ENCODE results near the gene CMIP.

DNA sequence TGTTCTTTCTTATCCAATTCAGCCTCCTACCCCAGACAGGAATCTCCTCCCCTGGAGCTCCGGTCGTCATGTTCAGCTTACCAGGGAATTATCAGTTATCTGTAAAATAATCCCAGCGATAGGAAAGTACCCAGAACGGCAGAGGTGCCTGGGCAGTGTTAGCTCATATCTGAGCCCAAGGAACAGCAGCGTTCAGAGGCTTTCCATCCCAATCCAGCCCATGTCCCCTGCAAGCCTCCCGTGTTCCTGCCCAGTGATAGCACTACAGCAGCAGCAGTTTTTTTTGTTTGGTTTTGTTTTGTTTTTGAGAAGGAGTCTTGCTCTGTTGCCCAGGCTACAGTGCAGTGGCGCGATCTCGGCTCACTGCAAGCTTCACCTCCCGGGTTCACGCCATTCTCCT is 158.2 kb downstream of the CMIP start:
- TF ChIP-seq, protein P1, sequence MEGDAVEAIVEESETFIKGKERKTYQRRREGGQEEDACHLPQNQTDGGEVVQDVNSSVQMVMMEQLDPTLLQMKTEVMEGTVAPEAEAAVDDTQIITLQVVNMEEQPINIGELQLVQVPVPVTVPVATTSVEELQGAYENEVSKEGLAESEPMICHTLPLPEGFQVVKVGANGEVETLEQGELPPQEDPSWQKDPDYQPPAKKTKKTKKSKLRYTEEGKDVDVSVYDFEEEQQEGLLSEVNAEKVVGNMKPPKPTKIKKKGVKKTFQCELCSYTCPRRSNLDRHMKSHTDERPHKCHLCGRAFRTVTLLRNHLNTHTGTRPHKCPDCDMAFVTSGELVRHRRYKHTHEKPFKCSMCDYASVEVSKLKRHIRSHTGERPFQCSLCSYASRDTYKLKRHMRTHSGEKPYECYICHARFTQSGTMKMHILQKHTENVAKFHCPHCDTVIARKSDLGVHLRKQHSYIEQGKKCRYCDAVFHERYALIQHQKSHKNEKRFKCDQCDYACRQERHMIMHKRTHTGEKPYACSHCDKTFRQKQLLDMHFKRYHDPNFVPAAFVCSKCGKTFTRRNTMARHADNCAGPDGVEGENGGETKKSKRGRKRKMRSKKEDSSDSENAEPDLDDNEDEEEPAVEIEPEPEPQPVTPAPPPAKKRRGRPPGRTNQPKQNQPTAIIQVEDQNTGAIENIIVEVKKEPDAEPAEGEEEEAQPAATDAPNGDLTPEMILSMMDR (conservative IDR thresholded peaks at IDR 0.05; ENCODE audit: low read length): no peak
- no peak for TF ChIP-seq EZH2phosphoT487 (IDR thresholded peaks at IDR 0.05; ENCODE audit: borderline replicate concordance)

All from Loucy (cell line).